Measurements from ENCODE around the gene KCTD6.
A peak's percentile ranks its signal among the peaks of the same experiment; 100 is the strongest.

The KCTD6 gene

DNA sequence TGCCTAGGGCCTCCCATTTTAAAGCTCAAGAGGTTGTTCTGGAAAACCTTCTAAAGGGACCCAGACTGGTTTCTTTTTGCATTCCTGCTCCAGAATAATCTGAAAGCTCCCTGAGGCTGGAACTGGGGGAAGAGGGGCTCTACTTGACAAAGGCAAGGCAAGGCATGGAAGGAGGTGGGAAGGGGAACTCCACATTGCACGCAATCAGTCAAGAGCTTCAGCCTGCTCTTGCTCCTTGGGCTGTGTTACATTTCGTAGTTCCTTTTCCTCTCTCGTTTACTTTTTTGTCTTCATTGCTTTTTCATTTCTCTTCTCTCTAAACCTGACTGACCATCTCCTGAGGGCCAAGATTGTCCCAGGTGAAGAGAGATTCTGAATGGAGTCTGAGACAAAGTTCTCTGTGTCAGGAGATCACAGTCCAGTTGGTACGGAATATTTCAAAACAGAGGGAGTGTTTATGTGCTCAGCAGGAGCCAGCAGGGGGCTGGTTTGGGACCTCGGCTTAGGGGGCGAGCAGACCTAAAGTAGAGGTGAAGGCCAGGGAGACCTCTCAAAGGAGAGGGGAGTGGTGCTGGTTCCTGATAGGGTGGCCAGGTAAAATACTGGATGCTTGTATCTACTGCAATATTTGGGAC, 6.0 kb upstream of the KCTD6 start:
- DNase-seq (ENCODE audit: low read depth in 3 of 3), result no peak

DNA sequence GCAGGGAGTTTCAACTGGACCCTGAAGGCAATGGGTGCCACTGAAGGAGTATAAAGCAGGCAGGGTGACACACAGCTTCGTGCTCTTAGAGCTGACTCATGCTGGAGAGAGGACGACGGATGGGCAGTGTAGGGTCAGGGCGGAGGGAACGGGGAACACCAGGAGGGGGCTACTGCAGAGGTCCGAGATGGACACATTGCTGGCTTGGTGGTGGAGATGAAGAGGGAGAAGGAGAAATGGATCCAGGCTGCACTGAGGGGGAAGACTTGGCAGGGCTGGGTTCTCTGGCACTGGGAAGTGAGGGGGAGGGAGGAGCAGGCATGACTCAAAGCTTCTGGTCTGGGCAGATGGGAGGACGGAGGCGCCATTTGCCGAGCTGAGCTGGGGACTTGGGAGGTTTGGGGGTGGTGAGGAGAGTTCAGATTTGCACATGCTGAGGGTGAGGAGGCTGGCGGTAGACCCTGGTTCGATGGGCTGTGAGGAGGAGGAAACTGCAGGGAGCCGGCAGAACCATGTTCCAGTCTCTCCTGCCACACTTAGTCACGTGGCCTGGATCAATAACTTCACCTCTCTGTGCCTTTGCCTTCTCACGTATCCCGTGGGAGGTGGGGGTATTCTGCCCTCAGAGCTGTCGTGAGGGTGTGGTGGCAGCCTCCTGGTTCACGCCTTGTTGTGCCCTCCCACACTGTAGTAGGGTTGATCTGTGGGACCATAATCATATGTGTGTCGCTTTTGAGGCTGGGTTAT, 4.6 kb upstream of the KCTD6 start:
- DNase-seq (ENCODE audit: low read depth in 3 of 3), result no peak

DNA sequence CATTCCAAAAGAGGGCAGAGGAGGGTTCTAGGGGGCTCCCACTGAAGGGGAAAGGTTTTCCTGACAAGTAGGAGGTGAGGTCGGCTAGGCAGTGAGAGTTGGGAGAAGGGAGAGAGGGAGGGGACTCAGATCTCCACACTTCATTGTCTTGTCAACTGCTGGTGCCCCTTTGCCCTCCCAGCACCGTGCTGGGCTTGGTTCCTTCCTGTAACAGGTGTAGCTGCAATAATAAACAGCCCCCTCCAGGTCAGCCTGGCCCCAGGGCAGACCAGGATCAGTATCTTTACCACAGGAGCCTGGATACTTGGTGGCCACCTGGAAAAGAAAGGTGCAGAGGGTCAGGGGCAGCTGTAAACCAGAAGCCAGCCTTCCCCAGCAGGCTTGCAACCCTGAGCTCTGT, 2.9 kb upstream of the KCTD6 start:
- DNase-seq (ENCODE audit: low read depth in 3 of 3), result no peak

DNA sequence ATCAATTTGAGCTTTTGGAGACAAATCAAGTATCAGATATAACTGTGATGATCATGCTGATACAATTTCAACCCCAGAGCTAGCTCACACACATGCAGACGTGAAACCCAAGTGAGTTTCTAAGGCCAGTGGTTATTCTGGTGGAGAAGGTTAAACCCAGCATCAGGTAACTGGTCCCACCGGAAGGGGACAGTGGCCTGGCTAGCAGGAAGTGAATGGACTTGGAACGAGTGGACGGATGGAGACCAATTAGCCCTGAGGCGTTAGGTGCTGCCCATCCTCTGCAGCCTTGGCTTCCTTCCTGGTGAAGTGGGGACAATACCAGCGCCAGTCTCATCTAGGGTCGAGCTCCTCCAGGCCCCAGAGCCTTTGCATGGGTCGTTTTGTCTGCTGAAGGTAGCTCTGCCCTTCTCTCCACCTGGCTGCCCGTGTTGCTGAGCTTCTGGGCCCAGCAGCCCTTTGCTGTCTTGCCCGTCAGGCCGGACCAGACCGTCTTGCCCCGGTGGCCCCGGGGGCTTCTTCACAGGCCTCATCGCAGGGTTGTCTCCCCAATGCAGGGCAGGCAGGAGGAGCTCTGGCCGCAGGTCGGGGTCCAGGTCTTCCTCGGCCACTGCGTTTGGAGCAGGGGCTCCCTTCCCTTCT, 915 bp upstream of the KCTD6 start:
- no peak for DNase-seq (ENCODE audit: low read depth in 3 of 3)

DNA sequence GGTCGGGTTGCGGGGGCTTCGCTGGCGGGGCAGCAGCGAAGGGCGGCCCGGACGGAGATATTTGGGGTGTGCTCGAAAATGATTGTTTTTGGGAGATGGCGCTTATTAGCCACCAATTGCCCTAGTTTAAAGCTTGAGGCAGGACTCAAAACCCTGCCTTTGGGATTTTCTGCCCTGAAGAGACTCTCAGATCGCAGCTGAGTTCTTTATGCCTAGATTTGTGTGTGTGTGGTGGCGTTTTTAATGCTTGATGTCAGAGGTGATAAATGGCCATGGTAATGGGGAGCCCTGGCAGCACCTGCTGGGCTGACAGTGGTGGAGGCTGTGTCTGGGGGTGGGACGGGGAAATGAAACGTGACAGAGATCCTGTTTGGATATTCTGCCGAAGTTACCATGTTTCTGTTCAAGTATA, 604 bp downstream of the KCTD6 start:
- DNase-seq (ENCODE audit: low read depth in 3 of 3), result peak in 1 of 3 experiments; percentile 38

DNA sequence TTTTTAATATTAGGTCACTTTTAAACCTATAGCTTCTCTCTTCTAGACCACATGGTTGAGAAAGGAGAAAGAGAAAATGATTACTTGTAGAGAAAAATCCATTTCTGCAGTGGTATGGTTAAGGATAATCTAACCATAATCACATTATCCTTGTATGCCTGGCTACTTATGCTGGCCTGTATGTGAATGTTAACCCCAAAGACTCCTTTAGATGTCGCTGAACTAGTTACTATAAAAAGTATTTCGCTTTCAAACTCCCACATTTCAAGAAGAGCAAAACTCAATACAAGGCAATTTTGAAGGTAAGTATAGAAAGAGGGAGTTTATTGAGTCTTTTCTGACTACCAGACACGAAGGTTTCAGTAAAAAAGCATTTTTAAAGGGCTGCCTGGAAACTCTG, 2.2 kb downstream of the KCTD6 start:
- DNase-seq (ENCODE audit: low read depth in 3 of 3), result no peak

DNA sequence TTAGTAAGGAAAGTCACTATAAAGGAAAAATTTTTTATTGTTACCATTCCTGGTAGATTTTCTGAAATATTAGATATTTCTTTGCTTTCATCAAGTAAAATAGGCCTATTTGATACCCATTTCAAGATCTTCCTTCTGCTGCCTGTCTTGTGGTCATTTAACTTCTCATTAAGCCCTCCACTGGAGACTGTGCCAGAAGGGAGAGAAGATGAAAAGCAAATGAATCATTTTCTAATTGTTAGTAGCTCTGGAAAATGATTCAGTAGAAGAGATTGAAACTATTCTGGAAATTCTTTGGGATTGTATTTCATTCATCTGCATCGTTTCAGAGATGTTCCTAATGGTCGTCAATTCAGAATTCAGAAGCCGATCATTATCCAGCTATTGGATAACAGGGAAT, 3.2 kb downstream of the KCTD6 start:
- no peak for DNase-seq (ENCODE audit: low read depth in 3 of 3)

DNA sequence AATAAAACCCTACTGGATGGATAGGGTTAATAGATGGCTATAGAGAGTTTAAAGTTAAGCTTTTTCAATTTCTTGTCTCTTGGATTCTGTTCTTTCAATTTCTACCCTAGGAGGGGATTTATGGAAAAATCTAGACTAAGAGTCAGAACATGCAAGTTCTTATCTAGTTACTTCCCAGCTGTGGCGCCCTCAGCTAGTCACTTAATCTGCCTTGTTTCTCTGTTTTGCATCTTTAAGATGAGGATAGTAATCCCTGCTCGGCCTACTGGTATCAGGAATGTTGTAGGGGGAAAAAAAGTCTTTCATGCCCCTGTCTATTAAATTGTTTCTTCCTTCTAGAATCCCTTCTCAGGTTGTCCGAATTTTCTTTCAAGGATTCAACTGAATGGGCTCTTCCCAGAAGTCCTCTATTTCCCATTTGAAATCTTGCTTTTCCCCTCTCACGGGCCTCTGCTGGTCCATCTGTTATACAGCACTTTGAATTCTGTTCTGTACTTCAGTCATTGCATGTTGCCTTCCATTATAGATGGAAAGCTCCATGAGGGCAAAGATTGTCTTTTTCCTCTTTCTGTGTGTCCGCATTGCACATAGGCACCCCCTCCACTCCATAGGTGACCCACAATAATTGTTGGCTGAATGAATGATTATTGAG, 4.4 kb downstream of the KCTD6 start:
- no peak for DNase-seq (ENCODE audit: low read depth in 3 of 3)

DNA sequence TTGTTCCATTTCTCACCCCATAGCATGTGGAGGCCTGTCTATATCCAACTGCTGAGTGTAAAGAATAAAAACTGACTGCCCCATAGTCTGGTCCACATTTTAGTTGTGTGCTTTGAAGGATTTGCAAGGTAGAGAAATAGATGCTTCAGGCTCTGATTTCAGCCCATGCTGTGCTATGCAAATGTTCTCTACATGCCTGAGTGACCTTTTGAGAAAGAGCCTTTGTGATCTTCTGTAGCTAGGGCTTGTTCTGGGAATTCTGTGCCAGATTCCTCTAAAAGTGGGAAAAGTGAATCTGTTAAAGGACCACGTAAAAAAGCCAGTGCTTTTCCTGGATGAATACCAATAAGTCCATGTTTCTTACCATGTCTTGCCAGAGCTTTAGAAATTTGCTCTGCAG, 5.2 kb downstream of the KCTD6 start:
- DNase-seq (ENCODE audit: low read depth in 3 of 3), result no peak

DNA sequence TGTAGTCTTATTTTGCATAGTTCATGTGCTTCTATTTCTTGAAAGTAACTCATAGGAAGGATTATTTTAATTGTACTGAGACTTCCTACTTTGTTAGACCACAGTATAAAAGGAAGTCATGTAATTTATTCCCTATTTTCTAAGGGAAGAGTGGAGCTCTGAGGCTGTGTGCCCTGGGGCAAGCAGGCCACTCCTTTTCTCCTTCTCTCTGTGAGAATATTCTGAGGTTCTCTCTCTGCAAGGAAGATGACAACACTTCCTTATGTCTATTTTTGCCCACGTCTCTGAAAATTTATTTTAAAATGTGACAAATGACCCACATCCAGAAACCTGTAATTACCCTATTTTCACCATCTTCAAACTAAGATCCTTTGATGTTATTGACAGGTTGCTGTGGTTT, 11.0 kb downstream of the KCTD6 start:
- DNase-seq (ENCODE audit: low read depth in 3 of 3), result no peak

DNA sequence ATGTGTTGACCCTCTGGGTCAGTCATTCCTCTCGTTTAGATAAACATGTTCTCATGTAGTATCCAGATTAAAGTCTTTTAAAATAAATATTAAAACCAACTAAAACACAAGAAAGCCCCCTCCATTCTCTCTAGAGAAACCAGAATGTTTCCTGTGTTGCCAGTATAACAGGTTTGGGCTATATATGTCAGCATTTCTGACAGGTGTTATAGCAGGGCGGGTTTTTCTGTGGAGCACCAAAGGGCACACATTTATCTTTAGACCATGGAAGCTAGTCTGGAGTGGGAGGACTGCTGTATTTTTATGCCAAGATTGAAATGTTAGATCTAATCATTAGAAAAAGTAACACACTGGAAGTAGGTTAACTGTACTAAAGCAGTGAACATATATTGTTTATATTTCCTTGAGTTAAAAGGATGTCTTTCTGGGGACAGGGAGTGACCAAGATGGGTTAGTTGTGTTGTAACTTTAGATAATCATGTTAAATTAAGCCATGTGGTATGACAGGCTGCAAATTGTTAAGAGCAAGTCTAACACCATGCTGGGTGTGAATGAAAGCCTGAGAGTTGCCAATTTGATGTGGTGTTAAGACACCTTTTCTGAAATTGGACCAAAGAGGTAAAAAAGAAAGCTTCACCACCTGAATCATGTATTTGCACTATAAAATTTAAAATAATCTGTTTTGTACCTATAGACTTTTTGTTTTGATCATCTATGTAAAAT, 15.6 kb downstream of the KCTD6 start:
- no peak for DNase-seq (ENCODE audit: low read depth in 3 of 3)

DNA sequence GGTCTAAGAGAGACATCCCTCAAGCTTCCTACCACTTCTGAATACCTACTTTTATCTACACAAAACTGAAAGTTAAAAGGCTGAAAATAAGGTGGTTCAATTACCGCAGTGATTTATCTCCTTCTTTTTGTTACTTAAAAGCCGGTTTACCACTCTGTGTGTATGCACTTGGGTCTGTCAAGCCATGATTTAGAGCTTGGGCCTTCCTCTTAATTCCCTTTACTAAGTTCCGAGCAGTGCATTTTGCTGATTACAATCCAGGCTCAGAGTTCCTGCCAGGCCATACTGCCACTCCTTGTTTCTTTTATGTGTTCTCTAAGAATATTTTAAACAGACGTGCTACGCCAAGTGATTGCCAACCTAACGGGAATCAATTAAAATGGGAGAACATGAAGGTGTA, 16.5 kb downstream of the KCTD6 start:
- DNase-seq (ENCODE audit: low read depth in 3 of 3), result no peak

DNA sequence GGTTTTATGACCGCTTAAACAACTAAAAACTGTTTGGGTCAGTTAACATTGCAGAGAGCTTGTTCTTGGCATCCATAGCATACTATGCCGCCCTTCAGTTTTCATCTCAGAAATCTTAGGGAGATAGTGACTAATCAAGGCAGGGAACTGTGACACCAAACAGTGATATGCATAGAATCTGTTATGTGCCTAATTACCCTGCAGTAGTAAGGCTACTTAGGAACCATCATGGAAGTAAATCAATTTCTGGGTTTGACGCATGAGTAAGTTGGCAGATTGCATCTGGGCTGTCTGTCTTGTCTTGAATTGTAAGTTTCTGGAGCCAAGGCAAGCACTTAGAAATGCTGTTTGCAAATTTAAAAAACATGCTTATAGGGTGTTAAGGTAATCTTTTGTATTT, 22.5 kb downstream of the KCTD6 start:
- no peak for DNase-seq (ENCODE audit: low read depth in 3 of 3)

DNA sequence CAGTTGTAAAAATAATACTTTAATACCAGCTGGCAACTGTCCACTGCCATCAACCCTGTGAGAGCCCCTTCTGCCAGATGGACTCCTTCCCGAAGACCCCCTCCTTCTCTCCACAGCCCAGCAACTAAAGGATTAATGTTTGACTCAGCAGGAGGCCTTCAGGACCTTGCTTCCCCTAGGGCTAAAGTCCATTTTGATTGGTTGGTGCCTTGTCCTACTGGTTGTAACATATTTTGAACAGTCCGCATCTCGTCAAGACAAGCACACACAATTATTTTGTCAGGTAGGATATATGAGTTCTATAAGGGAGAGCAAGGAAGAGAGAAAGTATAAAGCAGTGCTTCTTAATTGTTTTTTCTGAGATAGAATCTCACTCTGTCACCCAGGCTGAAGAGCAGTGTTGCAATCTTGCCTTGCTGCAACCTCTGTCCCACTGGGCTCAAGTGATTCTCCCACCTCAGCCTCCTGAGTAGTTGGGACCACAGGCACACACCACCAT, 26.4 kb downstream of the KCTD6 start:
- DNase-seq (ENCODE audit: low read depth in 3 of 3), result no peak

DNA sequence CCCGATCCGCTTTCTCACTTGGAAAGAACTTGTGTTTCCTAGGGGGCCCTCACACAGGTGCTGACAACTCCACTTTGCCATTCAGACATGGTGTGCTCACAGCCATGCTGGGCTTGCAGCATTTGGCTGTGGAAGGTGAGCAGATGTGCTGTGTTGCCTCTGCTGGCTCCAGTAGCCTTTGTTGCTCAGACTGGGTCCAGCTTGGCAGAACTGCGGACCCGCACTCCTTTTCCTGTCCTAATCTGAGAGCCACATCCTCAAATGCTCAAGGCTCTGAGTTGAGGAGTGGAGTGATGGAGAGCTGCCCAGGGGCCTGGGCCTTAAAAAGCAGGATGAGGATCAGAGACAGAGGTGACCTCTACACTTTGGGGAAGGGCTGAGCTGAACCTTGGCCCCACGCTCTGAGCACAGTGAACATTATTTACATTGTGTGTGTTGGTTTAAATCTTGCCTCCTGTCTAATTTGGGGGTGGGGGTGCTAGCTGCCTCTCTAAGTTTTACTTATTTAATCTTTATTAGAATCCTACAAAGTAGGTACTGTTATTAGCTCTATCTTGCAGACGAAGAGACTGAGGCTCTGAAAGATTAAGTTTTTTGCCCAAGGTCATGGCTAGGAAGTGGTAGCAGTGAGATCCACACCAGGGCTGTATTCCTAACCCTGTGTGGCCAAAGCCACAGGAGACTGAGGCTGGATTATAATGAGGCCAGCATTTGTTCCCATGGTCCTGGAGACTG, 27.9 kb downstream of the KCTD6 start:
- DNase-seq (ENCODE audit: low read depth in 3 of 3), result no peak

DNA sequence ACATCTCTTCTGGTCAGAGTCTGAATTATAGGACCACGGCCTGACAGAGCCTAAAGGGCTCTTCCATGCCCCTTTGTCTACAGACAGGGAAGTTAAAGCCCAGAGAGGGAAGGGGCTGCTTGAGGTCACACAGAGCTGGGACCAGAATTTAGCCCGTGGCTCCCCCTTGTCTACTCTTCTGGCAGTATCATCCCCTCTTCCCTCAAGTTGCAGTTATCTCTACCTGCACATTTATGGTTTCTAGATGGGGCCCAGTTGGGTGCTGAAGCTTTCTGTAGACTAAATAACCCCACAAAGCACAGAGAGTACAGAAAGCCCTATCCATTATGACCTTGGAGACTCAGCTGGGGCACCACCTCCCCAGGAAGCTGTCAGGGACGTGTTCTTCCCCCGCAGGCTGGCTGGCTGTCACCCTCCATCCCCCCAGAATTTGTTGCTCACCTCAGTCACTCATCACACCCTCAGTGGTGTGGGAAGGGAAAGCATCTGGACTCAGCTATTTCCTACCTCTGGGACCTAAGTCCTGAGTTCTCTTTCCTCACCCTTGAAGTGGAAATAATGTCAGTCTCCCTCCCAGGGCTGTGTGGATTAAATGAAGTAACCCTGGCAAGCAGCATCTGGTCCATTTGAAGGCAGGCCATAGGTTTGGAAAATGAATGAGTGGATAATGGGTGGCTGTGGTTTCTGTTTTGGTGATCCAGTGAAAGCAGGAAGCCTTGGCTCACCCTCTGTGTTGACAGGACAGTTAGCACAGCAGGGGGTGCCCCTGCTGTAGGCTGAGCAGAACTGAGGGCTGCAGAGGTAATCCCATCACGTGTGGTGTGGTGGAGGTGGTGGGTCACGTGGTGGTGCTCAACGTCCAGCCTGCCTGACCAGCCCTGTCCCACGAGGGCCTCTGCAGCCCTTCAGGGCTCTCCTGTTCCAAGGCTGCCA, 28.8 kb downstream of the KCTD6 start:
- DNase-seq (ENCODE audit: low read depth in 3 of 3), result no peak

DNA sequence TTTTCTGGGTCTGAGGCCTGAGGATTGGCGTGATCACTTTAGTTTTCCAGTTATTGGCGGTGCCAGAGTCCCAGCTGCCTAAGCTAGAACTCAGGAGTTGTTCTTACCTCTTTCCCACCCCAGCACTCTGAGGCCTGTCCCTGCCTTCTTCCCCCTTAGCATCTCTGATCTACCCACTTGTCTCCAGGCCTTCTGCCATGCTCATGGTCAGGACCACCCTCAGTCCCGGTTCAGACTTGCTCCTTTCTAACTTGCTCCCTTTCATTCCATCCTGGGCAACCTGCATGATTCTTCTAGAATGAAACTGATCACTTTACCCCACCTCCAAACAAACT, 29.4 kb downstream of the KCTD6 start:
- no peak for DNase-seq (ENCODE audit: low read depth in 3 of 3)

DNA sequence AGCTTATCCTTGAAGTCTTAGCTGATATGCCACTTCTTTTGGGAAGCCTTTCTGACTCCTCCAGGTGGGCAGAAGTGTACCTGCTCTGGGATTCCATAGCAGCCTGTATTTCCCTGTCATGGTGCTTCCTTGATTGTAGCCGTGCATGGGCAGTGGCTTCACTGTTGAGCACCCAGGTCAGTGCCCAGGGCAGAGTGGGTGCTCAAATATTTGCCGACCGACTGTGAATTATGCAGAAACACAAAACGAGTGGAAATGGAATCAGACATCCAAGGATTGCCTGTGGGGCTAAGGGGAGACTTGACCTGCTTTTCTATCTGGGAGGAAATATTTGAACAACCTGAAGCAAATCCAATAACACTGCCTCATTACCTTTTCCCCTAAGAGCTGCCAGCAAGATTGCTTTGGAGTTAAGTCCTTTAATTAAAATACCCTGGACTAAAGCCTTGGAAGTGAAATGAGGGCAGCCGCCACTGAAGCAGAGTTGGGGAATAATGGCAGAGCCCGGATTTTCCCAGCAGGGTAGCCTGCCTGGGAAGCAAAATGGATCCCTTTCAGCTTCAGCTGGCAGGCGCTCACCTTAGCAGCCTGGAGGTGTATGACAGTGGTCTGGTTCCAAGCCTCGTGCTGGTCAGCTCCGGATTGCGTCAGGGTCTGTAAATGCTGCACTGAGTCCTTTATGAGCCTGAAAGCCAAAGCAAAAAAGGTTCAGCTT, 30.2 kb downstream of the KCTD6 start:
- DNase-seq (ENCODE audit: low read depth in 3 of 3), result no peak

DNA sequence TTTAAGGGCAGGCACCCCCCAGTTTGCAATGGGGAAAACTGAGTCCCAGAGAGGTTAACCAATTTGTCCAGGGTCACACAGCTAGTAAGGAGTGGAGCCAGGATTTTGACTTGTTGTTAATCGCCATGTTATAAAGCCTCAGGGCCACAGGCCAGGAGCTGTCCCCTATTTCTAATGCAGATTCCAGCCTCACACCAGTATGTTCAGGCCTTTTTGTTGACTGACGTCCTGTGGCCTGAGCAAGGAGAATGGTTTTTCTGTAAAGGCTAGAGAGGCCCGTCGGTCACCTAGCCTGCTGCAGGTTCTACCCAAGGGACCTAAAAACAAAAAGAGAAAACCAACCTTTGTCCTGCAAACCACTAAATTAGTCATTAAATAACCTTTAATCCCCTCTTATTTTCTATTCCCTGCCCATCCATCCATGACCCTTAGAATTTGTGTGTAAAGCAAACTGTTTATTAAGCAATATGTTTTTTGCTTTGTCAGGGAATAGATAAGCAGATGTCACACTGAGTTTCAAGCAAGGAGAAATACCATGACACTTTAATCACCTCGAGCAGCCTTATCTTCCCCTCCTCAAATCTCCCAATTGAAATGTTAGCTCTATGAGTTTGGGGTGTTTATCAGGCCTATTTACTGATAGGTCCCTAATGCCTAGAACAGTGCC, 31.0 kb downstream of the KCTD6 start:
- DNase-seq (ENCODE audit: low read depth in 3 of 3), result no peak
